Measurements from ENCODE around the gene SUN2. TPM values are rescaled to one million over a fixed set of nuclear protein-coding genes. Genes with fewer than 3 reads are reported as not detected.
"Not testable (repeated sequence)": the region's sequence is repeated elsewhere in the genome, so short reads cannot be mapped to it uniquely, and the experiment has no call there.

Gene SUN2, protein sequence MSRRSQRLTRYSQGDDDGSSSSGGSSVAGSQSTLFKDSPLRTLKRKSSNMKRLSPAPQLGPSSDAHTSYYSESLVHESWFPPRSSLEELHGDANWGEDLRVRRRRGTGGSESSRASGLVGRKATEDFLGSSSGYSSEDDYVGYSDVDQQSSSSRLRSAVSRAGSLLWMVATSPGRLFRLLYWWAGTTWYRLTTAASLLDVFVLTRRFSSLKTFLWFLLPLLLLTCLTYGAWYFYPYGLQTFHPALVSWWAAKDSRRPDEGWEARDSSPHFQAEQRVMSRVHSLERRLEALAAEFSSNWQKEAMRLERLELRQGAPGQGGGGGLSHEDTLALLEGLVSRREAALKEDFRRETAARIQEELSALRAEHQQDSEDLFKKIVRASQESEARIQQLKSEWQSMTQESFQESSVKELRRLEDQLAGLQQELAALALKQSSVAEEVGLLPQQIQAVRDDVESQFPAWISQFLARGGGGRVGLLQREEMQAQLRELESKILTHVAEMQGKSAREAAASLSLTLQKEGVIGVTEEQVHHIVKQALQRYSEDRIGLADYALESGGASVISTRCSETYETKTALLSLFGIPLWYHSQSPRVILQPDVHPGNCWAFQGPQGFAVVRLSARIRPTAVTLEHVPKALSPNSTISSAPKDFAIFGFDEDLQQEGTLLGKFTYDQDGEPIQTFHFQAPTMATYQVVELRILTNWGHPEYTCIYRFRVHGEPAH
- 100 to 1,000 TPM; 108 to 387 (median 142) TPM for total RNA-seq
- polyA plus RNA-seq = 10 to 100 TPM; 25.3 to 51.8 (median 26.4) TPM
- long read RNA-seq, donor 1, partial matches to known transcripts = 0 of 1 reads
- long read RNA-seq, donor 1, other reads (novel, unspliced or antisense) = 0 of 1 reads
- long read RNA-seq, donor 2, partial matches to known transcripts = 10 of 10 reads
- long read RNA-seq, donor 2, other reads (novel, unspliced or antisense) = 0 of 10 reads
- long read RNA-seq, donor 3, partial matches to known transcripts = 18 of 18 reads
- long read RNA-seq, donor 3, other reads (novel, unspliced or antisense) = 0 of 18 reads
- long read RNA-seq, donor 4 = 0 reads
- long read RNA-seq, donor 5, partial matches to known transcripts = 5 of 10 reads
- long read RNA-seq, donor 5, other reads (novel, unspliced or antisense) = 5 of 10 reads
- long read RNA-seq, donor 6, partial matches to known transcripts = 61 of 69 reads
- long read RNA-seq, donor 6, other reads (novel, unspliced or antisense) = 8 of 69 reads
- long read RNA-seq, donor 7, partial matches to known transcripts = 5 of 10 reads
- long read RNA-seq, donor 7, other reads (novel, unspliced or antisense) = 5 of 10 reads
- long read RNA-seq, donor 8 = 0 reads
- long read RNA-seq, donor 9 = 0 reads
- long read RNA-seq, donor 10 = 0 reads

DNA sequence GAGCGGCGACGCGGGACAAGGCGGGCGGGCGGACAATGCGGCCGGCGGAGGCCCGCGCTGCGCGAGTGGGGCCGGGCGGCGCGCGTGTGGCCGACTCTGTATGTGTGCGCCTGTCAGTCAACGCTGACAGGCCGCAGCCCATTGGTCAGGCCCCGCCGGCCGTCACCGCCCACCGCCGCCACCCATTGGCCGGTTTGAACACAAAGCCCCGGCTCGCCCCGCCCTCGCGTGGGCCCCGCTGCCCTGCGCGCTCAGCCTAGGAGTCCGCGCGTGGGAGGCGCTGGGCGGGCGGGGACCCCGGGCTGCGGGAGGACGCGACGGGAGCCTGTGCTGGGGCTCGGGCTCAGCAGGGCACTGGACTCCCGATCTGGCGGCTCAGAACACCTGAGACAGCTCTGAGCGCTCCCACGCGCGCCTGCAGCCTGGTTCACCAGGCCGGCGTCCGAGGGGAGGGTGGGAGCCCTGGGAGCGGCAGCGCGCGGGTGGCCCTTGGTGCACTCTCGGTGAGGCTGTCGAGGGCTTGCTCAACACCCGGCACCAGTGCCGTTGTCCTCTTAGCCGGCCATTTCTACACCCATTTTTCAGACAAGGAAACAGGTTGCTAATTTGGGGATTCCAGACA lies at the start of gene SUN2:
TSS of gene SUN2 (minus strand) at position 88 of the 622 bp plus-strand sequence. CDS start 3,370 bp downstream, outside the sequence.
- peak; percentile 28 to 85 (median 76) for TF ChIP-seq POLR2AphosphoS5 (IDR thresholded peaks at IDR 0.05)
- TF ChIP-seq, protein P1, sequence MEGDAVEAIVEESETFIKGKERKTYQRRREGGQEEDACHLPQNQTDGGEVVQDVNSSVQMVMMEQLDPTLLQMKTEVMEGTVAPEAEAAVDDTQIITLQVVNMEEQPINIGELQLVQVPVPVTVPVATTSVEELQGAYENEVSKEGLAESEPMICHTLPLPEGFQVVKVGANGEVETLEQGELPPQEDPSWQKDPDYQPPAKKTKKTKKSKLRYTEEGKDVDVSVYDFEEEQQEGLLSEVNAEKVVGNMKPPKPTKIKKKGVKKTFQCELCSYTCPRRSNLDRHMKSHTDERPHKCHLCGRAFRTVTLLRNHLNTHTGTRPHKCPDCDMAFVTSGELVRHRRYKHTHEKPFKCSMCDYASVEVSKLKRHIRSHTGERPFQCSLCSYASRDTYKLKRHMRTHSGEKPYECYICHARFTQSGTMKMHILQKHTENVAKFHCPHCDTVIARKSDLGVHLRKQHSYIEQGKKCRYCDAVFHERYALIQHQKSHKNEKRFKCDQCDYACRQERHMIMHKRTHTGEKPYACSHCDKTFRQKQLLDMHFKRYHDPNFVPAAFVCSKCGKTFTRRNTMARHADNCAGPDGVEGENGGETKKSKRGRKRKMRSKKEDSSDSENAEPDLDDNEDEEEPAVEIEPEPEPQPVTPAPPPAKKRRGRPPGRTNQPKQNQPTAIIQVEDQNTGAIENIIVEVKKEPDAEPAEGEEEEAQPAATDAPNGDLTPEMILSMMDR (IDR thresholded peaks at IDR 0.05) = no peak
- peak in 1 of 4 donors; percentile 16 for TF ChIP-seq POLR2A (IDR thresholded peaks at IDR 0.05)
- no peaks in the 10 kb centered on the region for H3K27me3 ChIP-seq
- 0 to 1% (median 0%) methylated on average over 8 to 68 of the region's 68 CpGs for WGBS, 5 donors
- peaks cover 17 to 20% (median 19%) of the 10 kb centered on the region in 4 donors for H3K36me3 ChIP-seq
- peak within 1 kb of the TSS; percentile 48 to 78 (median 68) for H3K4me3 ChIP-seq
- no peaks in the 10 kb centered on the region for H3K9me3 ChIP-seq
- intact Hi-C loops (cut with DNase I; ENCODE audit: low total_unique reads) = no loop called here
- H3K27ac ChIP-seq = peak within 1 kb of the TSS; percentile 94 to 99 (median 96)
- H3K4me1 ChIP-seq = peaks cover 33 to 67% (median 60%) of the 10 kb centered on the region in 4 donors
- DNase-seq = peak; percentile 95 to 97

DNA sequence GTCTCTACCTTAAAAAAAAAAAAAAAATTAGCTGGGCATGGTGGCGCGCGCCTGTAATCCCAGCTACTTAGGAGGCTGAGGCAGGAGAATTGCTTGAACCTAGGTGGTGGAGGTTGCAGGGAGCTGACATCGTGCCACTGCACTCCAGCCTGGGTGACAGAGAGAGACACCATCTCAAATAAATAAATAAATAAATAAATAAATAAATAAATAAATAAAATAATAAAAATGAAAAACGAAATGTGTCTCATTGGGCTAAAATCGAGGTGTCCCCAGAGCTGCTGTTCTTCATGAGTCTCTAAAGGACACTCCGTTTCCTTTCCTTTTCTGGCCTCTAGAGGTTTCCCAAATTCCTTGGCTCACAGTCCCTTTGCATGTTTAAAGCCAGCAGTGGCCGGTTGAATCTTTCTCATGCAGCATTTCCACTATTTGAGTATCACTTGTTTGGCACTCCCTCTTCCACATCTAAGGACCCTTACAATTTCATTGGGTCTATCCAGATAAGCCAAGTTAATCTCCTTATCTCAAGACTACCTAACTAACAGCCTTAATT lies 49.3 kb upstream of the SUN2 start:
- H3K27ac ChIP-seq; DNase-seq; intact Hi-C loops (cut with DNase I; ENCODE audit: low total_unique reads); H3K36me3 ChIP-seq; H3K4me3 ChIP-seq; H3K4me1 ChIP-seq; H3K9me3 ChIP-seq: not testable (repeated sequence)
- H3K27me3 ChIP-seq = peaks cover 0 to 14% (median 0%) of the 10 kb centered on the region in 3 donors
- WGBS, 5 donors = 74 to 81% (median 78%) methylated on average over 8 of the region's 8 CpGs

DNA sequence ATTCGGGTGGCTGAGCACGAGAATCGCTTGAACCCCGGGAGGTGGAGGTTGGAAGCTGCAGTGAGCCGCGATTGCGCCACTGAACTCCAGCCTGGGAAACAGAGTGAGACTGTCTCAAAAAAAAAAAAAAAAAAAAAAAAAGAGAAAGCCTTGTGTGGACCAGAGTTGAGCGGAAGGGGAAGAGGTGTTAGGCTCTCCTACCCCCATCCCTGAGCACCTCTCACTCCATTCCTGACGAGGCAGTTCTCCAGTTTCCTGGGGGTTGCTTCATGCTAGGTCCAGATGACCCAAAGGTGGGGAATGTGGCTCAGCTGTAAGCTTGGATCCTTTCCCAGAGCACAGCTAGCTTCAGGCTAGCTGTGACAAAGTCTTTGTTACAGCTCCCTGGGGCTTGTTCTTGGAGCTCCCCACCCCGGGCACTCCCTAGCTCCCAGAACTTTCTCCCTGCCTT lies 46.9 kb upstream of the SUN2 start:
- no peak overlapping the region for H3K4me3 ChIP-seq
- peaks cover 0 to 5% (median 0%) of the 10 kb centered on the region in 4 donors for H3K9me3 ChIP-seq
- H3K27me3 ChIP-seq = peaks cover 0 to 38% (median 8%) of the 10 kb centered on the region in 3 donors
- intact Hi-C loops (cut with DNase I; ENCODE audit: low total_unique reads) = no loop called here
- H3K27ac ChIP-seq = no peak overlapping the region
- H3K4me1 ChIP-seq = peaks cover 0 to 8% (median 1%) of the 10 kb centered on the region in 4 donors
- TF ChIP-seq POLR2AphosphoS5 (IDR thresholded peaks at IDR 0.05) = peak in 1 of 3 donors; percentile 41
- TF ChIP-seq, protein P1 (IDR thresholded peaks at IDR 0.05) = no peak
- DNase-seq = peak; percentile 35 to 66
- 27 to 37% (median 28%) methylated on average over 5 to 10 of the region's 10 CpGs for WGBS, 5 donors
- H3K36me3 ChIP-seq = no peaks in the 10 kb centered on the region

DNA sequence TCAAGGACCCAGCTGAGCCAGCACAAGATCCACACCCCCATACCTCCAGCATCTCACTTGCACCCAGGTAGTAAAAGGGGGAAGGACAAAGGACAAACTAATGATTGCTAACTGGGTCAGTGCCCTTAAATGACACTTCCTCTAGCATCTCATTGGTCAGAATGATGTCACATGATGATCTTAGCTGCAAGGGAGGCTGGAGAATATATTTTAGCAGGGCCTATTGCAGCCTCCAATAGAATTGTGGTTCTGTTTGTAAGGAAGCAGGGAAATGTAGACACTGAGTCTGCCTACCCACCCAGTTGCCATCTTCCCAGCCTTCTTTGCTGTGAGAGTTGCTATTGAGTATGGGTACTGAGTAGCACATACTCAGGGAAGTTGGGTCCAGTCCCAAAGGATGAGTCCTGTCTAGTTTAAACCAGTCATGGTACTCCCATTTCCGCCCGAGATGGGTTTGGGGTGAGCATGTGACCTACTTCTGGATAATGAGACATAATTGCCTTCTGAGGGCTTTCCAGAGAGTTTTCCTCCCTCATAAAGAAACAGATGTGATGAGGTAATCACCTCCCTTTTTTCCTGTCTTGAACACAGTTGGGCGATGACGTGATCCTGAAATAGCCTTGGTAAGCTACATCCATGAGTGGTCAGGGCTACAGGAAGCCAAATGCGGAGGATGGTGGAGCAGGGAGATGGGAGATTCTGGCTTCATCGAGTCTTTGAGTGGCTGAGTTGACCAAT lies 43.6 kb upstream of the SUN2 start:
- peaks cover 0 to 40% (median 16%) of the 10 kb centered on the region in 3 donors for H3K27me3 ChIP-seq
- H3K27ac ChIP-seq = no peak overlapping the region
- DNase-seq = no peak
- H3K4me3 ChIP-seq = no peak overlapping the region
- H3K4me1 ChIP-seq = peaks cover 0 to 11% (median 4%) of the 10 kb centered on the region in 4 donors
- H3K36me3 ChIP-seq = no peaks in the 10 kb centered on the region
- TF ChIP-seq POLR2A (IDR thresholded peaks at IDR 0.05) = no peak
- TF ChIP-seq, protein P1 (IDR thresholded peaks at IDR 0.05) = no peak
- 80 to 89% (median 83%) methylated on average over 6 of the region's 6 CpGs for WGBS, 5 donors
- peaks cover 0 to 5% (median 0%) of the 10 kb centered on the region in 4 donors for H3K9me3 ChIP-seq
- intact Hi-C loops (cut with DNase I; ENCODE audit: low total_unique reads) = no loop called here
